ENCODE measurements around the gene PACS1. TPM values are rescaled to one million over a fixed set of nuclear protein-coding genes. Genes with fewer than 3 reads are reported as not detected.

The PACS1 gene
- total RNA-seq, 1 experiment from 2014 or later = 47.9 TPM

GRCh38 chr11:66154109-66154508 is 84.0 kb downstream of the PACS1 start:
- peaks cover 7% of the 10 kb centered on the region for H3K4me1 Mint-ChIP-seq (ENCODE audit: low read depth, unreplicated experiment)
- no TSS peak for BruUV-seq (replicated peaks)
- intact Hi-C loops (cut with micrococcal nuclease; ENCODE audit: unreplicated experiment) = no loop called here
- no peaks in the 10 kb centered on the region for H3K9me3 Mint-ChIP-seq (ENCODE audit: low read depth, unreplicated experiment)
- H3K27me3 Mint-ChIP-seq (ENCODE audit: unreplicated experiment) = no peaks in the 10 kb centered on the region
- no peak overlapping the region for H3K27ac Mint-ChIP-seq (ENCODE audit: unreplicated experiment)
- no peak for DNase-seq
- CTCF ChIA-PET = no interaction called here
- no peak for TF ChIP-seq CTCF (IDR thresholded peaks at IDR 0.05; ENCODE audit: unreplicated experiment)
- H3K36me3 Mint-ChIP-seq (ENCODE audit: insufficient read depth, unreplicated experiment) = no peaks in the 10 kb centered on the region
- no peak overlapping the region for H3K4me3 Mint-ChIP-seq (ENCODE audit: low read depth, unreplicated experiment)

GRCh38 chr11:66155387-66156073 is 85.5 kb downstream of the PACS1 start:
- no TSS peak for BruUV-seq (replicated peaks)
- DNase-seq = no peak
- intact Hi-C loops (cut with micrococcal nuclease; ENCODE audit: unreplicated experiment) = no loop called here
- no peak overlapping the region for H3K4me3 Mint-ChIP-seq (ENCODE audit: low read depth, unreplicated experiment)
- peaks cover 7% of the 10 kb centered on the region for H3K4me1 Mint-ChIP-seq (ENCODE audit: low read depth, unreplicated experiment)
- H3K27ac Mint-ChIP-seq (ENCODE audit: unreplicated experiment) = no peak overlapping the region
- CTCF ChIA-PET = no interaction called here
- H3K9me3 Mint-ChIP-seq (ENCODE audit: low read depth, unreplicated experiment) = no peaks in the 10 kb centered on the region
- H3K27me3 Mint-ChIP-seq (ENCODE audit: unreplicated experiment) = no peaks in the 10 kb centered on the region
- no peak for TF ChIP-seq CTCF (IDR thresholded peaks at IDR 0.05; ENCODE audit: unreplicated experiment)
- no peaks in the 10 kb centered on the region for H3K36me3 Mint-ChIP-seq (ENCODE audit: insufficient read depth, unreplicated experiment)

GRCh38 chr11:66157182-66157864 is 87.3 kb downstream of the PACS1 start:
- no peak for DNase-seq
- no peak overlapping the region for H3K4me3 Mint-ChIP-seq (ENCODE audit: low read depth, unreplicated experiment)
- CTCF ChIA-PET = interaction anchor here (0.6 kb wide), 1 partner anchor 21 kb away, joined by 4 read pairs; no protein-coding TSS in a partner anchor
- no peaks in the 10 kb centered on the region for H3K27me3 Mint-ChIP-seq (ENCODE audit: unreplicated experiment)
- no peak overlapping the region for H3K27ac Mint-ChIP-seq (ENCODE audit: unreplicated experiment)
- H3K4me1 Mint-ChIP-seq (ENCODE audit: low read depth, unreplicated experiment) = peaks cover 7% of the 10 kb centered on the region
- intact Hi-C loops (cut with micrococcal nuclease; ENCODE audit: unreplicated experiment) = no loop called here
- no TSS peak for BruUV-seq (replicated peaks)
- no peaks in the 10 kb centered on the region for H3K36me3 Mint-ChIP-seq (ENCODE audit: insufficient read depth, unreplicated experiment)
- no peak for TF ChIP-seq CTCF (IDR thresholded peaks at IDR 0.05; ENCODE audit: unreplicated experiment)
- H3K9me3 Mint-ChIP-seq (ENCODE audit: low read depth, unreplicated experiment) = no peaks in the 10 kb centered on the region

GRCh38 chr11:66158156-66158555 is 88.1 kb downstream of the PACS1 start:
- Mint-ChIP-seq H3K27ac (ENCODE audit: unreplicated experiment) (no peak overlapping the region), H3K27me3 (ENCODE audit: unreplicated experiment) (no peaks in the 10 kb centered on the region), H3K36me3 (ENCODE audit: insufficient read depth, unreplicated experiment) (no peaks in the 10 kb centered on the region), H3K9me3 (ENCODE audit: low read depth, unreplicated experiment) (no peaks in the 10 kb centered on the region), H3K4me1 (ENCODE audit: low read depth, unreplicated experiment) (peaks cover 7% of the 10 kb centered on the region), H3K4me3 (ENCODE audit: low read depth, unreplicated experiment) (no peak overlapping the region)
- no TSS peak for BruUV-seq (replicated peaks)
- CTCF ChIA-PET = no interaction called here
- no peak for DNase-seq
- intact Hi-C loops (cut with micrococcal nuclease; ENCODE audit: unreplicated experiment) = no loop called here
- no peak for TF ChIP-seq CTCF (IDR thresholded peaks at IDR 0.05; ENCODE audit: unreplicated experiment)
